ENCODE results near the gene MAGEF1. TPM values are rescaled to one million over a fixed set of nuclear protein-coding genes. Genes with fewer than 3 reads are reported as not detected.

MAGEF1 gene
- total and polyA plus RNA-seq, 2 donors (not counting 3 experiments of a cell fraction or from before 2014, with no cell fraction given) = 7.0 to 14.2 TPM

- dilution Hi-C loops (cut with MboI; ENCODE audit: extremely low pct_ligation_motif_present, low sequenced_read_pairs) (no loop called here), intact Hi-C loops (cut with micrococcal nuclease) (no loop called here)
- H4K20me1 ChIP-seq (replicated peaks; ENCODE audit: control insufficient read depth, extremely low read depth, insufficient read depth, low read length) = no peaks in the 10 kb centered on the region
- peaks cover 0 to 5% of the 10 kb centered on the region in 2 experiments for H3K27me3 ChIP-seq (ENCODE audit: control insufficient read depth in 2 of 2, insufficient read depth in 2 of 2, low read length in 2 of 2)
- no peaks in the 10 kb centered on the region for H3K36me3 ChIP-seq (ENCODE audit: control insufficient read depth in 2 of 2, extremely low read depth in 1 of 2, insufficient read depth in 2 of 2, low read length in 2 of 2)
- FAIRE-seq (no peak), DNase-seq (ENCODE audit: low read depth, low spot score) (no peak)
- no peak overlapping the region for H3K4me2 ChIP-seq (ENCODE audit: insufficient read depth, low read length)
- H3K9ac ChIP-seq (replicated peaks; ENCODE audit: extremely low read depth, insufficient read depth, low read length) = no peak overlapping the region
- TF ChIP-seq POLR2A (IDR thresholded peaks at IDR 0.05; ENCODE audit: low read depth, low read length) = no peak
- TF ChIP-seq GATA2 (IDR thresholded peaks at IDR 0.05; ENCODE audit: insufficient read depth, insufficient read length, low read depth, low read length) = no peak
- TF ChIP-seq CTCF (IDR thresholded peaks at IDR 0.05; ENCODE audit: extremely low read depth in 1 of 2, insufficient read depth in 1 of 2, low read depth in 1 of 2, low read length in 2 of 2) = no peak
- TF ChIP-seq POLR2AphosphoS5 (IDR thresholded peaks at IDR 0.05; ENCODE audit: insufficient read depth, low read depth, low read length) = no peak
- TF ChIP-seq EZH2 (IDR thresholded peaks at IDR 0.05; ENCODE audit: borderline replicate concordance, low read depth, low read length, severe bottlenecking) = no peak
- no peak for TF ChIP-seq FOS (IDR thresholded peaks at IDR 0.05; ENCODE audit: borderline replicate concordance, insufficient read depth, low read length)
- no peak for TF ChIP-seq JUN (IDR thresholded peaks at IDR 0.05; ENCODE audit: borderline replicate concordance, insufficient read depth, insufficient read length, low read depth)
- no peak for TF ChIP-seq MYC (IDR thresholded peaks at IDR 0.05; ENCODE audit: low read depth, low read length)
- TF ChIP-seq MAX (IDR thresholded peaks at IDR 0.05; ENCODE audit: insufficient read depth, insufficient read length) = no peak
- ChIA-PET CTCF (no interaction called here), POLR2A (no interaction called here)
- H3K9me3 ChIP-seq (replicated peaks; ENCODE audit: control insufficient read depth, insufficient read depth, low read length) = no peaks in the 10 kb centered on the region
- no peaks in the 10 kb centered on the region for H3K9me1 ChIP-seq (replicated peaks; ENCODE audit: control insufficient read depth, extremely low read depth, insufficient read depth, low read length)
- H3K4me1 ChIP-seq (ENCODE audit: control insufficient read depth, extremely low read depth, insufficient read depth, low read length) = no peaks in the 10 kb centered on the region
- H3K4me3 ChIP-seq (replicated peaks in 1 of 3; ENCODE audit: insufficient read depth in 1 of 3, low read depth in 1 of 3, low read length in 3 of 3) = no peak overlapping the region
- no peak overlapping the region for H3K27ac ChIP-seq (ENCODE audit: insufficient read depth, low read depth, low read length)
- no peaks in the 10 kb centered on the region for H3K79me2 ChIP-seq (ENCODE audit: control insufficient read depth, insufficient read depth, low read length)
- H2AFZ ChIP-seq (ENCODE audit: low read depth, low read length) = no peak overlapping the region
- no TSS peak for BruUV-seq (replicated peaks)
Measured at GRCh38 chr3:184666442-184666841, 45.4 kb downstream of the MAGEF1 start.

Data from endothelial cell of umbilical vein (primary cell).